Germinal center (tissue), 1 donor: ENCODE measurements around the gene DCAF16.

Experiments used
- DNase-seq: peaks from one replicate; pipeline ENCODE4 v3.0.0; 2012; ENCODE audit warnings: mixed read lengths, low spot score

The DCAF16 gene

GRCh38 chr4:17781300-17782287 is 29.0 kb downstream of the DCAF16 start, which contains the start of gene FAM184B:
TSS of gene FAM184B (minus strand) at chr4:17781621. CDS start at chr4:17781299, 322 bp downstream.
- DNase-seq = no peak

- no peak for DNase-seq
These were observed 29.9 kb downstream of the DCAF16 start for GRCh38 chr4:17780501-17781299.

- DNase-seq = no peak
These were observed 32.1 kb downstream of the DCAF16 start for GRCh38 chr4:17778431-17778830.

- no peak for DNase-seq
These were observed 37.3 kb downstream of the DCAF16 start for GRCh38 chr4:17773135-17773698.

- DNase-seq = no peak
These were observed 39.2 kb downstream of the DCAF16 start for GRCh38 chr4:17771284-17771908.

- DNase-seq = no peak
These were observed 39.7 kb downstream of the DCAF16 start for GRCh38 chr4:17770845-17771244.

- DNase-seq = no peak
These were observed 41.0 kb downstream of the DCAF16 start for GRCh38 chr4:17769406-17770174.

GRCh38 chr4:17766826-17767458 is 43.6 kb downstream of the DCAF16 start:
- no peak for DNase-seq

- DNase-seq = no peak
These were observed 44.9 kb downstream of the DCAF16 start for GRCh38 chr4:17765514-17766286.

- no peak for DNase-seq
These were observed 46.6 kb downstream of the DCAF16 start for GRCh38 chr4:17763931-17764330.

GRCh38 chr4:17763416-17763815 is 47.1 kb downstream of the DCAF16 start:
- no peak for DNase-seq

GRCh38 chr4:17762726-17763125 is 47.8 kb downstream of the DCAF16 start:
- DNase-seq = no peak

- no peak for DNase-seq
These were observed 49.5 kb downstream of the DCAF16 start for GRCh38 chr4:17761062-17761461.

GRCh38 chr4:17760626-17761025 is 49.9 kb downstream of the DCAF16 start:
- DNase-seq = no peak

GRCh38 chr4:17758485-17758884 is 52.1 kb downstream of the DCAF16 start:
- DNase-seq = no peak

- DNase-seq = no peak
These were observed 52.9 kb downstream of the DCAF16 start for GRCh38 chr4:17757621-17758020.

- no peak for DNase-seq
These were observed 56.9 kb downstream of the DCAF16 start for GRCh38 chr4:17753646-17754045.
